ENCODE data around the gene ING3.

Gene ING3

DNA sequence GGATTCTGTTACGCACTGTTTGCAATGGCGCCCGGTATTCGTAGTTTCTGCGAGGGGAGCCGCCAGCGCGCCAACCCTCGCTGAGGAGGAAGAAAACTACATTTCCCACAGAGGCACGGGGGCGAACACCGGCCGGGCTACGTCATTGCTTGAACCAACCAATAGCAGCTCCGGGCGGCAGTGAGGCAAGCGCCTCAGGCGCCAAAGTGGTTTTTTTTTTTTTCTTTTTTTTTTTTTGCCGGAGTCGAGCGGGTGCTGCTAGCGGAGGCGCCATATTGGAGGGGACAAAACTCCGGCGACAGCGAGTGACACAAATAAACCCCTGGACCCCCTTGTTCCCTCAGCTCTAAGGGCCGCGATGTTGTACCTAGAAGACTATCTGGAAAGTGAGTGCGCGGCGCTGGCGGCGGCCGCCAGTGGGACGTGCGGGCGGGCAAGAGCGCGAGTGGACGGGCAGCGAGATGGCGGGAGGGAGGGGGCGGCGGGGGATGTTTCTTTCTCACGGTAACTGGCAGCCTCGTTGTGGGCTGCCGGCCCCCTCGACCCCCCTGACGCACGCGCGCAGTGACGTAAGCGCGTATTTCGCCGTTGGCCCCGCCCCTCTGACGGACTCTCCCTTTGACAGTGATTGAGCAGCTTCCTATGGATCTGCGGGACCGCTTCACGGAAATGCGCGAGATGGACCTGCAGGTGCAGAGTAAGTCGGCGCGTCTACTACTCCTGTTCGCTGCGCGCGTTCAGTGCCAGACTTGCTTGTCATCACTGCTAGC lies at the start of gene ING3:
Gene ING3 (plus strand): TSS at position 239 of the 770 bp plus-strand sequence. CDS start 120 bp downstream, at position 359.
- DNase-seq (ENCODE audit: low read depth in 2 of 3, low spot score in 1 of 3): peak; percentile 93 to 96 (median 94)

GRCh38 chr7:120915314-120916105 lies 35.1 kb upstream of the ING3 start:
- DNase-seq (ENCODE audit: low read depth in 2 of 3, low spot score in 1 of 3): no peak

GRCh38 chr7:120916121-120916520 lies 34.5 kb upstream of the ING3 start:
- no peak for DNase-seq (ENCODE audit: low read depth in 2 of 3, low spot score in 1 of 3)

- DNase-seq (ENCODE audit: low read depth in 2 of 3, low spot score in 1 of 3): no peak
These were observed 34.0 kb upstream of the ING3 start for GRCh38 chr7:120916538-120916937.

DNA sequence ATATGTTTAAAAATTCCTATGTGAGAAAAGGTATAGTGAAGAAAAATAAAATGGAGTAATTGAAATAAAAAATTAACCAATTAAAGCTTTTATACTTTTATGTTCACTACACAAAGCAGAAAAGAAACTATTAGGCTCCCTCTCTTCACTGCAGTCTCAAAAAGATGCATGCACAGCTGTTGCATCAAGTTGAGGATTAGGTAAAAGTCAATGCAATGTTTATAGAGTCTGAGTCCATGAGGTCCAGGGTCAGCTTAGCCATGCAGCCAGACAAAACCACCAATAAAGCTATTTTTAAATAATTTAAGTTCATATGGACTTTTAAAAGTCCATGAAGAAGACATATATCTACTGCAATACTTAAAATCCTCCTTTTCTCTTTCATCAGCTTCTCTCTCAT lies 31.1 kb upstream of the ING3 start:
- DNase-seq (ENCODE audit: low read depth in 2 of 3, low spot score in 1 of 3): no peak

DNA sequence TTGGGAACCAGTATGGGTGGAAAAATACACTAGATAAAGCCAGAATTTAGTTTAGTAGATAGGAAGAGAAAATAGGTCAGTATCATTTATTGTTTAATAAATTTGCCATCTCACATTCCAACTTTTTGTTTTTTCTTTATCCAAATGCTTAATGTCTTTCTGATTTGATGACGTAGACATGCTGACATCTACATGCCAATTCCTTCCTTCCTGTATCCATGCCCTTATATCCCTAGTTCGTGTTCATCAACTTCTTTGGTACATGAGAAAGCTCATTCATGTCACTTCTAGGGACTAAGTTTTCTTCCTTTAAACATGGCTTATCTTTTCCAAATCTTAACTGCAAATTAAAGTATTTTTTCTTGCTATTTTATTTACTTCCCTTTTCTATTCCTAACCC lies 30.5 kb upstream of the ING3 start:
- no peak for DNase-seq (ENCODE audit: low read depth in 2 of 3, low spot score in 1 of 3)

DNA sequence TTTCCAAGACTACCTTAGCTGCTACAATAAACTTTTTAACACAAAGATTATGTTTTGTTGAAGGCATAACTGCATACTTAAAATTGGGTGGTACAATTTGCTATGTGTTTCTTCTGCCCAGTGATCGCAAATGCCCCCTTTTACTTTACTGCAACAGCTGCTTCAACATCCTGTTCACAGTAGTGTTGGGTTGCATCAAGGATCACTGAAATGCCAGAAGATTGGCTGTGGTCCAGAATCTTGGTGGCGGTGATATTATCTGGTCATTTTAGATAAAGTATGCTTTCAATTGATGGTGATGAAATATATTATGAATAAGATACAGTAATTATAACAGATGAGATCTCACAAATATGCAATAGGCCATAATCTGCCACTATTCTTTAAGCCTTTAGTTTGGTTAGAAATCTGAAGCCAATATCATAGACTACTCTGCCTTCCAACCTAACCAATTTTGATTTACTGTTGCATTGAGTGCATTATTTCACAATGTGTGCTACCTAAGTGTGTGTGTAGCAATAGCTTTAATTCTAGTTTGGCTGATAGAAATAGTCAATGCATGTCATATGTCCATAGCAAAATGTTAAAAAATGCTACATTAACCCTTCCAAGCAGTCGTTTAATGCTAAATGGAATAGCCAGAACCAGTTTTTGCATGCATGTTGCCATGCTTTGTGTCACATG lies 29.8 kb upstream of the ING3 start:
- DNase-seq (ENCODE audit: low read depth in 2 of 3, low spot score in 1 of 3): no peak

GRCh38 chr7:120924837-120925236 lies 25.7 kb upstream of the ING3 start:
- DNase-seq (ENCODE audit: low read depth in 2 of 3, low spot score in 1 of 3): no peak

DNA sequence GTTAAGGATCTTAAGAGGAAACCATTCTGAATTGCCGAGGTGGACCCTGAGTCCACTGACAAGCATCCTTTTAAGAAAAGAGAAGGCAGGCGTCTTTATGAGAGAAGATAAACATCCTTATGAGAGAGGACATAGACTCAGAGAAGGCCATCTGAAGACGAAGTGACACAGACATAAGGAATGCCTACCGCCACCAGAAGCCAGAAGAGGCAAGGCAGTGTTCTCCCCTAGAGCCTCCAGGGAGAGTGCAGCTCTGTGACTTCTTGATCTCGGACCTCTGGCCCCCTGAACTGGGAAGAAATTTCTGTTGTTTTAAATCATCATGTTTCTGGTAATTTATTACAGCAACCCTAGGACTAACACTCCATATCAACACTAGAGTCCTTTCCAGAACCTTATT lies 25.2 kb upstream of the ING3 start:
- DNase-seq (ENCODE audit: low read depth in 2 of 3, low spot score in 1 of 3): no peak

DNA sequence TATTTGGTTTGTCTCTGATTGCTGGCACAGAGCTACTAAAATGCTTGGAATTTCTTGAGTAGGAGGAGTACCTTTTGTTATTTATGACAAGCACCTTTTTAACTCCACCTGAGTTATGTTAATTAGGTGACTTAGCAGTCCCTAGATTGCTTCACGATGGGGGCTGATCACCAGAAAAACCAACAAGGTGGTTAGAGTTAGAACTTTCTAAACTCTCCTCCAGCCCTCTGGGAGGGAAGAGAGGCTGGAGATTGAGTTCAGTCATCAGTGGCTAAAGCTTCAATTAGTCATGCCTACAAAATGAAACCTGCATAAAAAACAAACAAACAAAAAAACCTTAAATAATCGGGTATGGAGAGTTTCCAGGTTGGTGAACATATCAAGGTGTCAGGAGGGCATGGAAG lies 23.6 kb upstream of the ING3 start:
- DNase-seq (ENCODE audit: low read depth in 2 of 3, low spot score in 1 of 3): no peak

GRCh38 chr7:120927454-120928103 lies 23.0 kb upstream of the ING3 start:
- DNase-seq (ENCODE audit: low read depth in 2 of 3, low spot score in 1 of 3): no peak

GRCh38 chr7:120931243-120931642 lies 19.3 kb upstream of the ING3 start:
- DNase-seq (ENCODE audit: low read depth in 2 of 3, low spot score in 1 of 3): no peak

DNA sequence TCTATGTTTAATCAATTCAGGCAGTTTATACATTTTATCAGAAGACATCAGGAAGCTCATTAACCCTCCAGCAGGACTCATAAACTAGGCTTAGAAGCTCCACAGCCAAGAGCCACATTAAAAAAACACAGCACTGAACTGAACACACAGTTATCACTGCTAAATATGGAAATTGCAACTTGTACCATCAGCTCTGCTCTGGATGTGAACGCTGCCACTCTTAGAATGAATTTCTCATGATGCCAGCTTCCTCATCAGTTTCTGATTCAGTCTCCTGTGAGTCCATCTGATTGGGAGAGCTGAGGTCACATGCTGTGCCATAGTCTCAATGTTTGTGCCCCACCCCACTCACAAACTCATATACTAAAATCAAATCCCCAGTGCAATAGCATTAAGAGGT lies 17.1 kb upstream of the ING3 start:
- no peak for DNase-seq (ENCODE audit: low read depth in 2 of 3, low spot score in 1 of 3)

- no peak for DNase-seq (ENCODE audit: low read depth in 2 of 3, low spot score in 1 of 3)
These were observed 11.2 kb upstream of the ING3 start for GRCh38 chr7:120939345-120939744.

- no peak for DNase-seq (ENCODE audit: low read depth in 2 of 3, low spot score in 1 of 3)
These were observed 9.5 kb upstream of the ING3 start for GRCh38 chr7:120941064-120941463.

DNA sequence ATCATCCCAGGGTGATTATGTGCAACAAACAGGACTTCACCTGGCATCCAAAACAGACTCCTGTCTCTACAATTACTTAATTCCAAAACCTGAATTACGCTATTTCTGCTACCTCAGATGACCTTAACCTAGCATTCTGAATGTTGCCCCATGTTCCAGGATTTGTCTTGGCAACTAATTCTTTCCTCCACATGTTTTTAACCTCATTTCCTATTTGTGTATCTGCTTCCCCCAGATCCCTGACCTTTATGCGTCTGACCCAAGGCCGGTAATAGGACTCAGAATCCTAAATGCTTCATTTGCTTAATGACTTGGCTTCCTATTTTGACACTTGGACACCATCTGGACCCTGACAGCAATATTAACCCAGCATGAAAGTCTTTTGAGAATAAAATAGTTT lies 8.7 kb upstream of the ING3 start:
- no peak for DNase-seq (ENCODE audit: low read depth in 2 of 3, low spot score in 1 of 3)

DNA sequence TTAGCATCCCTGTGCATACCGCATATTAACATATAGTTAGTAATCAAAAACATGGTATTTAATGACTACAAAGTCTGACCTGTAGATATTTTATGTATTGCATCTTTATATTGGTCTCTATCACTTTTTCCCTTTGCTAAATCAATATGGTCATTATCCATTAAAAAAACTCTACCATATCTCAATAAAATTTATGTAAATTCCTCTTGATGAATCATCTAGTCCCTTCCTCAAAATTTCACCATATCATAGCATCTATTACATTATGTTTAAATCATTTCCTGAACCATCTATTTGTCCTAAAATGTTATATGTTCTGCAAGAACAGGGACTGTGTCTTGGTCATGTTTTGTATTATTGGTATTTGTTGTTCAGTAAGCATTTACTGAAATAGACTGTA lies 7.7 kb upstream of the ING3 start:
- DNase-seq (ENCODE audit: low read depth in 2 of 3, low spot score in 1 of 3): no peak

DNA sequence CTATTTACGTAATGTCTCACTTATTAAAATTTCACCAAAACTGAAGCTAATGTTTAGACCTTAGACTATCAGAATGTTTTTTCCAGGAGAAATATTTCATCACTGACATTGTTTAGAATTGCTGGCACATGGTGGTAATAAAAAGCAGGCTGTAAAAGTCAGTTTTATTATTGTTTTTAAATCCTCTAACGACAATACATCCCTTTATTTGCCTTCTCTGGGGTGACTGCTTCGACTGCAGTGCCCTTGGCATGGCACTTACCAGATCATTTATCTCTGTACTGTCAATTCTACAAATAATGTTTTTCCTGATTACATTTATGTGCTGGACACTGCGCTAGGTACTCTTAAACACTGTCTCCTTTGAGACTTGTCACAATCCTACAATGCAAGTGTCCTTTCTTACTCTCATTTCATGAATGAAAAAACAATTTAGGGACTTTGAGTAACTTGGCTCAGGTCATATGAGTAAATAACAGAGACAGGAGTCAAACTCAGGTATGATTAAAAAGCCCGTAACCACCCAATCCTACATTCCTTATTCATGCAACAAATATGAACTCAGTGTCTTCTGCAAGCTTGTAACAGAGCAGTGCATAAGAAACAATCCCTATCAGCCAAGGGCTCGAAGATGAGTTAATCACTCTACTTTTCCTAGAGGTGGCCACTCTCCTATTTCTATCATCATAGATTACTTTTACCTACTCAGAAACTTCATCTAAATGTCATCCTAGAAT lies 5.6 kb upstream of the ING3 start:
- DNase-seq (ENCODE audit: low read depth in 2 of 3, low spot score in 1 of 3): no peak

DNA sequence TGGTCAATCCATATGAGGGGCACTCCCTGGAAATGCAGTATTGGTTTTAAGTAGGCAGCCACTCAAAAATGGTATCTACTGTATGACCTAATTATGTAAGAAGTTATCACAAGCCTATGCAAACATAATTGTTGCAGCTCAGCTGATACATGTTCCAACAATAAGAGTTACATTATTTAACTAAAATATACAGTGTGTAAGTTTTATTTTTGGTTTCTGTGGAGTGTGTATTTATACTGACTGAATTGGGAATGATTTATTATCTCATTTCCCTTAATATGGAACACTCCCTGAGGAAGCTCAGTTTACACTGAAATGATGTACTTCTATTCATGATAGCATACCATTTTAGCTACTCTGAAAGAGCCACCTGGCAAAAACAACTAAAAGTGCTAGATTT lies 2.6 kb upstream of the ING3 start:
- no peak for DNase-seq (ENCODE audit: low read depth in 2 of 3, low spot score in 1 of 3)

GRCh38 chr7:120949393-120949911 lies 1.1 kb upstream of the ING3 start:
- DNase-seq (ENCODE audit: low read depth in 2 of 3, low spot score in 1 of 3): no peak

Data from stimulated activated CD4-positive, alpha-beta T cell treated with anti-CD3 and anti-CD28 coated beads, Interleukin-12 subunit alpha, Interleukin-12 subunit beta, amount 100 ng/mL, for 48 hours (primary cell).